DMS79 (cell line): ENCODE measurements around the gene CEACAM1.
"Not testable (repeated sequence)": the region's sequence is repeated elsewhere in the genome, so short reads cannot be mapped to it uniquely, and the experiment has no call there.

Experiments
- DNase-seq: peaks from one replicate; lab custom pipeline; 2025; lab: John Stamatoyannopoulos, UW

The CEACAM1 gene

DNA sequence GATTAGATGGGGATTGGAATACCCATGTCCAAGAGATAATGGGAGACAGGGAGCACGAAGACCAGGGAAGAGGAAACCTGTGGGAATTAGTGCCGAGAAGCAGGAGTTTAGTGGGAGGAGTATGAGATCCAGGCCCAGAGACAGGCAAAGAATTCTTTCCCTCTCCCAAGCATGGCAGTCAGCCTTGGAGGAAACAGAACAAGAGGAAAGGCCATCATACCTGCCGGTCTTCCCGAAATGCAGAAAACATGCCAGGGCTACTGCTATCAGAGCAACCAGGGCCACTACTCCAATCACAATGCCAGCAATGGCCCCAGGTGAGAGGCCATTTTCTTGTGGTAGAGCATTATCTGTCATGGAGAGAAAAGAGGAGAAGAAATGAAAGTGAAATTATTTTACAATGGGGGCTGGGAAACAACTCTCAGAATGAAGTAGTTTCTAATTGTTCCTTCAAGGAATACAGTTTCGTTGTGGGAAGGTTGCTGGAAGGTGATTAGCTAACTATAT, 16.1 kb downstream of the CEACAM1 start:
- no peak for DNase-seq

DNA sequence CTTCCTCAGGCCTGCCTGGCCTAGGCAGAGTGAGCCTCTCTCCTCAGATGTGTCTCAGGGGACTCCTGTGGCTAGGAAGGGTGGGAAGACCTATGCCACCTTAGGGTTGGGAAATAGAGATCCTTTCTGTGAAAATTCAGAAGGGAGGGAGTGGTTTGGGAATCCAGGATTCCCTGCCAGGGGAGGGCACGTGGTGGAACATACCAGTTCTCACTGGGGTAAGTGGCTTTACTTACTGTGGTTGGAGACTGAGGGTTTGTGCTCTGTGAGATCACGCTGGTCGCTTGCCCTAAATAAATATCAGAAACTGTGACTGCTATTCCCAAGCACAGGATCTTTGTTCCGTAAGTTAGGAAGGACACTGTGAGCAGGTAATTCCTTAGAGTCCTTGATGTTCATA, 16.9 kb downstream of the CEACAM1 start:
- DNase-seq = no peak

DNA sequence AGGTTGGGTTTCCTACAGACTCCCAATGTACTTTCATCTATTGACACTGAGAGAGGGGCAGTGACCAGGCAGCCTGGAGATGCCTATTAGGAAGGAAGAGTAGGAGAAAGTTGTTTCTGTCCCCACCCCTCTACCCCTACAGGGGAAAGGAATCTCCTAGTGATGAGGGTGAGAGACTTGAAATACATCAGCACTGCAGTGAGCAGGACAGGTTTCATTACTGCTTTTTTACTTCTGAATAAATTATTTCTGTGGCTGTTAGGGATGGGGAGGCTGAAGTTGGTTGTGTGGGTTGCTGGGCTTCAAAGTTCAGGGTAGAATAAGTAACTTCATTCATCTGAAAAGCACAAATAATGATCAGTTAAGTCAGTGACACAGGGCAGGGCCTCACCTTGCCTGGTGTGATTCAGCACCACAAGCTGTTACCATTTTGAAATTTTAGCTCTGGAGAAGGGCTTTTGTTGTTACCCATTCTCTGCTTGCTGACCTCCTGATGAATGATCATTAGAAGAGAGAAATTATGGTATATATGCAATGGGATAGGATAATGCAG, 19.3 kb downstream of the CEACAM1 start:
- DNase-seq = no peak

DNA sequence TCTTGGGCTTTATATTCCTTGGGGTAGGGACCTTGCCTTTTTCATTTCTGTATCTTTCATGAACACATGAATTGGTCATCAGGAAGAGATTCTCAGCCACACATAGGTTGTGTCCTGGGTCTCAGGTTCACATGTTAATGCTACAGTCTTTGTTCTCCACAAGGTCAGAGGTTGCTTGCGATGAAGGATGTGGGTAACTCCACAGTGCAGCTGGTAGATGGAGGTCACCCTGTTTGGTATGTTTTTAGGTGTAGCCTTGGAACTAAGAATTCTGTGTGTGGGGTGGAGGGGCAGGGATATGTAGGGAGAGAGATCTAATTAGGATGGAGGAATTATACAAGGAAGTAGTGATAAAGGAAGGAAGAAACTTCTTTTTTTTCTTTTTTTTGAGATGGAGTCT, 23.2 kb downstream of the CEACAM1 start:
- no peak for DNase-seq

DNA sequence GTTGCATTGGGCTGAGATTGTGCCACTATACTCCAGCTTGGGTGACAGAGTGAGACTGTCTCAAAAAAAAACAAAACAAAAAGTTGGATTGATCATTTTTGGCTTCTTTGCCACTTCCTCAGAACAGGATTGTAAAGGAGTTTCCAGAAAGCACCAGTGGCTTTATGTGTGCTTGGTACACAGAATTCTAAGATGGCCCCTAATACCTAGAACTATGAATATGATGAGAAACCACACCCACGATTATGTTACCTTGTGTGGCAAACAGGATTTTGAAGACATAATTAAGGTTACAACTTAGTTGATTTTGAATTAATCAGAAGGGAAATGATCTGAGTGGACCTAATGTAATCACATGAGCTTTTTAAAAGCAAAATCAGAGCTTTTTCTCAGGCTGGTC, 26.5 kb downstream of the CEACAM1 start:
- no peak for DNase-seq

DNA sequence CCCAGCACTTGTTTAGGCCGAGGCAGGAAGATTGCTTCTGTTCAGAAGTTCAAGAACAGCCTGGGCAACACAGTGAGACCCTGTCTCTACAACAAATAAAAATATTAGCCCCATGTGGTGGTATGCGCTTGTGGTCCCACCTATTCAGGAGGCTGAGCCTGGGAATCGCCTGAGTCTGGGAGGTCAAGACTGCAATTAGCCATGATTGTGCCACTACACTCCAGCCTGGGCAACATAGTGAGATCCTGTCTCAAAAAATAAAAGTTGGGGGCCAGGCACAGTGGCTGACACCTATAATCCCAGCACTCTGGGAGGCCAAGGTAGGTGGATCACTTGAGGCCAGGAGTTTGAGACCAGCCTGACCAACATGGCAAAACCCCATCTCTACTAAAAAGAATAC, 27.0 kb downstream of the CEACAM1 start:
- not testable (repeated sequence) for DNase-seq

DNA sequence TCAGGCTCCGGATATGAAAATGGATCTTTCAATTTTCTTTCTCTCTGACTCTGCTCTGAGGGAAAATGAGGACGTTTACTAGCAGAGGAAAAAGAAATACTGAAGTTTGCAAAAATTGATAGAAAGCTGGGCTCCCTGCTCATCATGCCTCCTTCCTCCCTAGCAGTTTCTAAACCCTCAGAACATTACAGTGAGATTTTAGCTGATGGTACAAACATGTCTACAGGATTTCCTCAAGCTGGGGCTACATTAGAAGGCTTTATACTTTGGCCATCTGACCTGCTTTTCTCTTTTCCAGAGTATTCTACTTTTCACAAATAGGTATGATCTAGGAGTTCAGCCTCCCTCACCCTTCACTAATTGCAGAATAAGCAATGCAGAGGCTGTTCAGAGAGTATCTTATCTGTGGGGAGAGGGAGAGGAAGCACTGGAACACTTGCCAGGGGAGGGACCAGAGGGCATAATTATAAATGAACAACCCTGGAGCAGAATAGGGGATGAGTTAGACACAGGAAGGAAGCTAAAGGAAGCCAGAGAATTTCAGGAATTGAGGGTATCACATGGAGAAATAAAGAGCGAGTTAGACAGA, 30.0 kb downstream of the CEACAM1 start:
- DNase-seq = no peak

DNA sequence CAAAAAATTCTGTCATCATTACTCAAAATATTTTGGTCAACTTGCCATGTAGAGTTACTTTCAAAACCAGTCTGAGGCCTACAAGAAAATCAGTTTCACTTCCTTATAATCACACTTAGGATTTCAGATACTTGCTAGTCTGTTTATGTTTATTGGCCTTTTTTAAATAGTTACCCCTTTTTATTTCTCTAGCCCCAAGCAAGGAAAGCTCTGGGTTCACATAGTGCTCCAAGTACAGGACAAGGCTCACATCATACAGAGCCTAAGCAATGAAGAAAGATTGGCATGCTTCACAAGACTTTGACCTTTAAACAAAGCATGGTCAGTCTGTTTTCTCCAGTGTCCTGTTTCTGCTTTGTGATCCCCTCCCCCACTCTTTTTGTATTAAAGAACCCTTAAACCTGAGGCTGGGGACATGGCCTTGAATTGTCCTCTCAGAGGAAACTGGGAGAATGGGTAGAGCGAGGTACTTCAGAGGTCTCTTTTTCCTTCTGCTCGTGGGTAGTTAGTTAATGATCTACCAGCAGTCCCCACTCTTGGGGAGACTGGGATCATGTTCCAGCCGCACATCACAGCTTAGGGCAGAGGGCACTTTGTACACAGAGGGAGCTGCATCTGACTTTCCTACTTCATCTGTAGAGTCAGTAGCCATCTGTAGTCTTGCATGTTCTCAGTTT, 30.7 kb downstream of the CEACAM1 start:
- DNase-seq = no peak

DNA sequence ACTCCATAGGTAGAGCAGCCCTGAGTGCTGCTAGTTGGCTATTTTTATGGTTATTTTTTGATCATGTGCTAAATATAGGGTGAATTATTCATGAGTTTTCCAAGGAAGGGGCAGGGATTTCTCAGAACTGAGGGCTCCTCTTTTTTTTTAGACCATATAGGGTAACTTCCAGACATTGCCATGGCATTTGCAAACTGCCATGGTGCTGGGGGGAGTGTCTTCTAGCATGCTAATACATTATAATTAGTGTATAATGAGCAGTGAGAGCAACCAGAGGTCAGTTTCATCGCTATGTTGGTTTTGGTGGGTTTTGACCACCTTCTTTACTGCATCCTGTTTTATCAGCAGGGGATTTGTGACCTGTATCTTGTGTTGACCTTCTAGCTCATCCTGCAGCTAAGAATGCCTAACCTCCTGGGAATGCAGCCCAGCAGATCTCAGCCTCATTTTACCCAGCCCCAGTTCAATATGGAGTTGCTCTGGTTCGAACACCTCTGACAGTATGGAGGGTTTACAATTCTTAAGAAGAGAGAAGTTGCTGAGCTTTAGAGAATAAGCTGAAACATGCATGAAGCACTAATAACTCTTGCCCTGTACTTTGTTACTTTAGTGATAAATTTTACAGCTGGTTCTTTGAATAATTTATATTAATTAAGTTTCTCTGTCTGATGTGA, 31.7 kb downstream of the CEACAM1 start:
- no peak for DNase-seq

DNA sequence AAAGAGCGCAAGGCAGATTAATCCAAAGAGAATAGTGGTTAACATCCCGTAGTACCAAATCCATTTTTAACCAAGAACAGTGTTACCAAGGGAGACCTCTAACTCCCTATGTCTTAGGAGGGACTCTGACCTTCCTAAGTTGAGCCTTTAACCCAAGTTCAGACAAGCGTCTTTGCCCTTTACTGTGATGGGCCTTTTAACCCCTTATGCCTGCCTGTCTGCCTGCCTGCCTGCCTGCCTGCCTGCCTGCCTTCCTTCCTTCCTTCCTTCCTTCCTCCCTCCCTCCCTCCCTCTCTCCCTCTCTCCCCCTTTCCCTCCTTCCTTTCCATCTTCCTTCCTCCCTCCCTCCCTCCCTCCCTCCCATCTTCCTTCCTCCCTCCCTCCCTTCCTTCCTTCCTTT, 32.6 kb downstream of the CEACAM1 start:
- DNase-seq = no peak

DNA sequence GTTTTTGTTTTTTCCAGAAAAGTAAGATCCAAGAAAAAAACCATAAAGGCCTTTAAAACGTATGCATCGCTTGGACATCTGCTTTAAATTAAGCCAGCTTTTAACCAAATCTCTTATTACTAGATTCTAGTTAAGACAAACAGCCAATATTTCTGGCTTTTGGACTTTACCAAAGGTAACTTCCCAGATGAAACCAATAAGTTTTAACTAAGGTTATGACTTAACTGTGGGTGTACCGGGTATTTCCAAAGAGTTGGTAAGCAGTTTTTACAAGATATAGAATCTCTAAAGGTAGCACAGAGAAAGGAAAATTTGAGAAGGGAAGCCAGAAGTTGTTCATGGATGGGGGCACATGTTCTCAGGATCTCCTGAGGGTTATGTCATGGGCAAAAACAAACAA, 34.0 kb downstream of the CEACAM1 start:
- DNase-seq = no peak

DNA sequence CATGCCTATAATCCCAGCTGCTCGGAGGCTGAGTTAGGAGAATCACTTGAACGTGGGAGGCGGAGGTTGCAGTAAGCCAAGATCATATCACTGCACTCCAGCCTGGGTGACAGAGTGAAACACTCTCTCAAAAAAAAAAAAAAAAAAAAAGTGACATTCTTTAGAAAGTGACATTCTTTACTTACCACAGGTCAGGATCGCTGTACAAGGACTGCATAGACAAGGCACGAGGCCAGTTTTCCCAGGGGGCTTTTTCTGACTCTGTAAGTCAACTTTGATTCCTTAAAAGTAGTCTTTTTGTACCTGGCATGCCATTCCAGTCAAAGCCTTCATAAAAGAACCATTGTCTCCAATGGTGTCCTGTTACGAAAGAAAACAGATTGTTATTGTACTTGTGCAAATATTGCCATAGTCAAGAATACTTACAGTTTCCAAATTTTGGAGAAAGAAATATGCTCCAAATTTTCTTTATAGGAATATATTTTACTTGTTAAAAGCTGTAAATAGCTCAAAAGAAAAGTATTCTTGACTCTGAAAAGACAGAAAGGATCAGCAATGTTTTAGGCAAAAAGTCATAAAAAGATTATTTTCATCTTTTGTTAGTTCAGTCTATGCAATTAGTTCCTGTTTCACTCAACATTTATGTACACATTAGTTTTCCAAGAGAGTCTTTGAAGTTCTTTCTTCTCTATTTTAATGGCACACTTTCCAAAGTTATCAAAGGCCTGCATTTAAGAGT, 39.3 kb downstream of the CEACAM1 start:
- DNase-seq = no peak

DNA sequence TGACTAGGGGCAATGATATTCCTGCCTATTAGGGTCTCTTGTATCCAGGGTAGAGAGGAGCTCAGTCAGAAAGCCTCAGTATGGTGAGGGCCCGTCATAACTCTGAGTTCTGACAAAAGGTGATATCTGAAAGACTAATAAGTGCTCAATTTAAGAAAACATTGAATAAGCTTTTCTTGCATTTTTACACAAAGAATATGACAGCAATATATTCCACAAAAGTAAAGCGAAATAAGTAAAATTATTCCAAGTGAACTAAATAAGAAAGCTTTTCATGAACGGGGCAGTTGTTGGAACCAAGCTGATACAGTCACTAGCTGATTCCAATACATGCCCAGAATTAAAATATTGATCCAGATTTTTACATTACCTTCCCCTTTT, 40.5 kb downstream of the CEACAM1 start:
- no peak for DNase-seq

DNA sequence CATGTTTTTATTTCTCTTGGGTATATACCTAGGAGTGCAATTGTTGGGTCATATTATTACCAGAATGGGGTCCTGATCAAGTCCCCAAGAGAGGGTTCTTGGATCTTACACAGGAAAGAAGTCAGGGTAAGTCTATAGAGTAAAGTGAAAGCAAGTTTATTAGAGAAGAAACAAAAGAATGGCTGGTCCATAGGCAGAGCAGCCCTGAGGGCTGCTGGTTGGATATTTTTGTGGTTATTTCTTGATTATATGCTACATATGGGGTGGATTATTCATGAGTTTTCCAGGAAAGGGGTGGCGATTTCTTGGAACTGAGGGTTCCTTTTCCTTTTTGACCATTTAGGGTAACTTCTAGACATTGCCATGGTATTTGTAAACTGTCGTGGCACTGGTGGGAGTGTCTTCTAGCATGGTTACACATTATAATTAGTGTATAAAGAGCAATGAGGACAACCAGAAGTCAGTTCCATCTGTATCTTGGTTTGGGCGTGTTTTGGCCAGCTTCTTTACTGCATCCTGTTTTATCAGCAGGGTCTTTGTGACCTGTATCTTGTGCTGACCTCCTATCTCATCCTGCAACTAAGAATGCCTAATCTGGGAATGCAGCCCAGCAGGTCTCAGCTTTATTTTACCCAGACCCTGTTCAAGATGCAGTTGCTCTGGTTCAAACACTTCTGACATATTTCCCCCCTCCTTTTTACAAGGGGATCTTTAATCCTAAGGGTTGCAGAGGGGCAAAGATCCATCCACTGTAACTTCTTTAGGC, 41.1 kb downstream of the CEACAM1 start:
- DNase-seq = no peak

DNA sequence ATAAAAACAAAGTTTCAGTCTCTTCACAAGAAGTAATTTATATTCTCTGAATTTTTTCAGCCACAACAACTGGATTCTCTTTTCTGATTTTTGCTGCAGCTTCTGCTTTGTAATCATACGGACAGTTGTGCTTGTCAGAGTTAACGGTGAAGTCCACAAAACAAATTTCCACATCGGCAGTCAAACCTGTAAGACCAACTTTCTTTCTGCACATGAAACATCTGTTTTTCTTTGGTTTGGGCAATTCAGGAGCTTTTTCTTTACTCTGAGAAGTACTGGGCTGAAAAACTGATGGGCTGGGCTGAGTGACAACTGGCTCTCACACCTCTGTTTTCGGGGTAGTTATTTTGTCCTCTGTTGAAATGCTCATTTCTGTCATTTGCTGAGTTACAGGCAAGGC, 43.2 kb downstream of the CEACAM1 start:
- not testable (repeated sequence) for DNase-seq

DNA sequence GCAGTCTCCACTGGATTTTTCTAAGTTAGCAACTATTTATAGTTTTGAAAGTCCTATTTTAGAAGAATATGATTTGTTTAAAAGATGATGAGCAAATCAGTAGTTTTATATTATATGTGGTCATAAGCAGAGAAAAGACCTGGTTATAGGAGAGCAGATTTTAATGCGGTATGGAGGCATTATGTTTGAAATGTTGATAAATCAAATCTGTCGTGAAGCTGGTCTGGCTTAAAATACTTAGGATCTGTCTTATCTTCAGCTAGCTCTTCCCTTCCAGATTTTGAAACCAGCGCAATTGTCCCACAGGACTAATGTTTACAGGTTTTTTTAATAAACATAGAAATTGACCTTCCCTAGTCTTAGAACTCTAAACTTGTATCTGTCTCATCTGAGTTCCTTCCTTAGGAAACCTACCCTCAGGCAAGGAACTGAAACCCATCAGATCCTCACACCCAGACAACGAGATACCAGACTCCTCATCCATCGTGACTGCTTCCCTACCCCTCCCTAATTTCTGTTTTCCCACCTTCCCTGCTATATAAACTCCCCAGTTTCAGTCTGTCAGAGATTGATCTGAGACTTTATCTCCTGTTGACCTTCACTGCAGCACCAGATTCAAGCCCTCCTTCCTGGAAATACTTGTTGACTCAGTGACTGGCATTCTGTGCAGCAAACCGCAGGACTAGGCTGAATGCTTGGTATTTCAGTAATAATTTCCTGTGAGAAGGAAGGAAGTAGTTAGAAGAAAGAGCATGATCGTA, 47.8 kb downstream of the CEACAM1 start:
- no peak for DNase-seq

DNA sequence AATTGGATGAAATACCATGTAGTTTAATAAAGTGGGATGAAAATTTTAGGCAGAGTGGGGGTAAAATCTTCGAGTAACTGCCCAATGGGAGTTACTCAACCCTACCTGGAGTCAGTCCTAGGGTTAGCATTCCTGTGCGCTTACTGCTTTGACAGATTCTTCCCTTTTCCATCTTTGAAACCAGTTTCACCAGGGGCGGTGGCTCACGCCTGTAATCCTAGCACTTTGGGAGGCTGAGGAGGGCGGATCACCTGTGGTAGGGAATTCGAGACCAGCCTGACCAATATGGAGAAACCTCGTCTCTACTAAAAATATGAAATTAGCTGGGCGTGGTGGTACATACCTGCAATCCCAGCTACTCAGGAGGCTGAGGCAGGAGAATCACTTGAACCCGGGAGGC, 48.5 kb downstream of the CEACAM1 start:
- no peak for DNase-seq

DNA sequence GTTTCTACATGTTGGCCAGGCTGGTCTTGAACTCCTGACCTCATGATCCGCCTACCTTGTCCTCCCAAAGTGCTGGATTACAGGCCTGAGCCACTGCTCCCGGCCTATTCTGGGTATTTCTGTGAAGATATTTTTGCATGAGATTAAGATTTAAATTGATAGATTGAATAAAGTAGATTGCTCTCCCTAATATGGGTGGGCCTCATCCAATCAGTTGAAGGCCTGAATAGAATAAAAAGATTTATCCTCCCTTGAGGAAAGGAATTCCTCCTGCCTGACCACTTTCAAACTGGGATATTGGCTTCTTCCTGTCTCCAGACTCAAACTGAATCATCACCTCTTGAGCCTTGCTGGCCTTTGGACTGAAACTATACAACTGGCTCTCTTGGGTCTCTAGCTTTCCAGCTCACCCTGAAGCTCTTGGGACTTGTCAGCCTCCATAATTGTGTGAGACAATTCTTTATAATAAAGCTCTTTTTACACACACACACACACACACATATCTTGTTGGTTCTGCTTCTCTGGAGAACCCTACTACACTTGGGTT, 49.4 kb downstream of the CEACAM1 start:
- DNase-seq = no peak

DNA sequence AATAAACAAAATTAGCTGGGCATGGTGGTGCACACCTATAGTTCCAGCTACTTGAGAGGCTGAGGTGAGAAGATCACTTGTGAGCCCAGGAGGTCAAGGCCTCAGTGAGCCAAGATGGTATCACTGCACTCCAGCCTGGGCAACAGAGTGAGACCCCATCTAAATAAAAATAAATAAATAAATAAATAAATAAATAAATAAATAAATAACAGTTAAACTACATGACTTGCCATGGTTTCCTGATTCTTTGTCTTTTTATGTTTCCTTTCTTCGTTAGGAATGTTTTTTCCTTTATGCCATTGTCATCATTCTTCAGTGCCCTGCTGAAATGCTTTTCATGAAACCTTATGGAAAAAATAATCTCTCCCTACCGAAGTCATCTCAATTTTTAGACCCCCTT, 50.3 kb downstream of the CEACAM1 start:
- DNase-seq = no peak

DNA sequence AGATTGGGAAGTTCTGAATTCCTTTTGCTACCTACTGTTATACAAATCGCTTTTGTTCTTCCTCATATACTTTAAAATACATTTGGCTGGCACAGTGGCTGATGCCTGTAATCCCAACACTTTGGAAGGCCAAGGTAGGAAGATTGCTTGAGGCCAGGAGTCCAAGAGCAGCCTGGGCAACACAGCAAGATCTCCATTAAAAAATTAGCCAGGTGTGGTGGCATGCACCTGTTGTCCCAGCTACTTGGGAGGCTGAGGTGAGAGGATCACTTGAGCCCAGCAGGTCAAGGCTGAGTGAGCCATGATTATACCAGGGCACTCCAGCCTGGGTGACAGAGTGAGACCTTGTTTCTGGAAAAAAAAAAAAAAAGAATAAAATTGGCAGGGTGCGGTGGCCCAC, 51.2 kb downstream of the CEACAM1 start:
- no peak for DNase-seq

DNA sequence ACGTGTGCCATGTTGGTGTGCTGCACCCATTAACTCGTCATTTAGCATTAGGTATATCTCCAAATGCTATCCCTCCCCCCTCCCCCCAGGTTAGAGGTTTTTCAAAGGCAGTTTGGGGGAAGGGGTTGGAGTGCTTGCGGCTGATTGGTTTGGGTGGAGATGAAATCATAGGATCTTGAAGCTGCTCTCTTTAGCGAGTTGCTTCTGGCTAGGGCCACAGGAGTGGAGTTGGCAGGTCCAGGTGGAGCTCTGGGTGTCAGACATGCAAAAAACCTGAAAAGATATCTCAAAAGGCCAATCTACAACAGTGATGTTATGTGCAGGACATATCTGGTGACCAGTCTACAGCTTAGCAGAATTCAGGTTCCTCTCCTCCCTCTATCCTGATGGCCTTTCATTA, 52.9 kb downstream of the CEACAM1 start:
- no peak for DNase-seq
